H1 (cell line): Measurements from ENCODE around the gene ZSCAN1. TPM values are rescaled to one million over a fixed set of nuclear protein-coding genes. Genes with fewer than 3 reads are reported as not detected.

Source experiments
- CTCF ChIA-PET: fragments of 300-600 bp; sonication (Branson Sonifier 250); formaldehyde crosslinking; loops from one replicate; lab custom pipeline; 2021; ENCODE audit not compliant: partially characterized antibody; lab: Charles Lee
- POLR2A ChIA-PET: fragments of 300-600 bp; sonication (Branson Sonifier 250); formaldehyde crosslinking; loops from one replicate; lab custom pipeline; 2021; ENCODE audit warnings: inconsistent platforms; ENCODE audit not compliant: partially characterized antibody; lab: Charles Lee
- DNase-seq, 2 experiments: peaks; one replicate each; pipeline versions ENCODE4 v3.0.0 to v3.0.0-alpha.2; 2010 to 2022; ENCODE audit warnings: low spot score in 2 of 2, low read depth in 1 of 2, mixed read lengths in 1 of 2
- FAIRE-seq: peaks from 2 replicates; lab custom pipeline; 2011; peaks lifted over from hg19 to GRCh38; lab: Jason Lieb, UNC
- H2AFZ ChIP-seq: 2 replicates; pipeline ENCODE4 v1.8.1; 2012; ENCODE audit warnings: low read length, inconsistent platforms
- H2AK5ac ChIP-seq: 2 replicates; pipeline ENCODE4 v1.6.1; 2013; ENCODE audit warnings: low read depth, low read length
- H2BK120ac ChIP-seq: replicated peaks from 2 replicates; pipeline ENCODE3; 2013; ENCODE audit warnings: low read depth, low read length, inconsistent platforms
- H2BK12ac ChIP-seq: 2 replicates; pipeline ENCODE4 v1.6.1; 2013; ENCODE audit warnings: low read depth, low read length
- H2BK15ac ChIP-seq: 2 replicates; pipeline ENCODE4 v1.6.1; 2013; ENCODE audit warnings: low read length
- H2BK20ac ChIP-seq: 2 replicates; pipeline ENCODE4 v1.6.1; 2013; ENCODE audit warnings: low read length
- H2BK5ac ChIP-seq: 2 replicates; pipeline ENCODE4 v1.6.1; 2013; ENCODE audit warnings: low read depth, low read length
- H3K14ac ChIP-seq: 2 replicates; pipeline ENCODE4 v1.6.1; 2013; ENCODE audit warnings: inconsistent platforms; ENCODE audit not compliant: insufficient read length
- H3K18ac ChIP-seq: 2 replicates; pipeline ENCODE4 v1.6.1; 2013; ENCODE audit warnings: low read length; ENCODE audit errors: extremely low read depth
- H3K23ac ChIP-seq: 2 replicates; pipeline ENCODE4 v1.6.1; 2013; ENCODE audit warnings: inconsistent platforms; ENCODE audit not compliant: insufficient read length
- H3K23me2 ChIP-seq: 2 replicates; pipeline ENCODE4 v1.6.1; 2013; ENCODE audit warnings: low read depth, low read length
- H3K27ac ChIP-seq: 2 replicates; pipeline ENCODE4 v1.6.1; 2011; ENCODE audit warnings: low read depth, low read length, inconsistent platforms
- H3K27me3 ChIP-seq, 4 experiments: replicated peaks in 1 of 4; 1 replicate in 1 of 4; 2 replicates in 3 of 4; pipeline versions ENCODE4 v1.6.1 to v1.8.1; 2011 to 2013; ENCODE audit warnings: low read length in 3 of 4, mild to moderate bottlenecking in 3 of 4, inconsistent platforms in 2 of 4, mixed read lengths in 2 of 4, moderate library complexity in 1 of 4; ENCODE audit not compliant: control insufficient read depth in 3 of 4, insufficient read depth in 3 of 4; ENCODE audit errors: extremely low read depth in 1 of 4
- H3K36me3 ChIP-seq, 4 experiments: 2 replicates each; pipeline versions ENCODE4 v1.6.1 to v1.8.1; 2011 to 2013; ENCODE audit warnings: mild to moderate bottlenecking in 4 of 4, low read length in 3 of 4, moderate library complexity in 2 of 4, control low read depth in 1 of 4, inconsistent platforms in 1 of 4; ENCODE audit not compliant: insufficient read depth in 4 of 4, control insufficient read depth in 2 of 4
- H3K4ac ChIP-seq: replicated peaks from 2 replicates; pipeline ENCODE3; 2013; ENCODE audit warnings: low read length, low read depth, mixed read lengths, inconsistent platforms; ENCODE audit not compliant: insufficient read length
- H3K4me1 ChIP-seq, 4 experiments: replicated peaks in 1 of 4; 1 replicate in 1 of 4; 2 replicates in 3 of 4; pipeline versions ENCODE4 v1.6.1 to v1.8.1; 2011 to 2013; ENCODE audit warnings: low read length in 3 of 4, inconsistent platforms in 2 of 4, mixed read lengths in 1 of 4; ENCODE audit not compliant: insufficient read depth in 4 of 4, control insufficient read depth in 3 of 4
- H3K4me2 ChIP-seq, 2 experiments: 2 replicates each; pipeline versions ENCODE4 v1.6.1 to v1.8.1; 2011 to 2013; ENCODE audit warnings: low read depth in 2 of 2, low read length in 2 of 2, control low read depth in 1 of 2, inconsistent platforms in 1 of 2, mild to moderate bottlenecking in 1 of 2; ENCODE audit not compliant: insufficient read depth in 1 of 2
- H3K4me3 ChIP-seq, 4 experiments: fragments of 200-600, 300-600 bp in 1 of 4; sonication (generic), shearing (Covaris generic), sonication (Bioruptor Twin) in 1 of 4; 2 replicates each; pipeline versions ENCODE4 v1.5.1 to v1.8.1; 2011 to 2016; ENCODE audit warnings: low read length in 4 of 4, low read depth in 3 of 4, control low read depth in 2 of 4, inconsistent platforms in 2 of 4, mild to moderate bottlenecking in 2 of 4, mixed read lengths in 1 of 4, moderate library complexity in 1 of 4; ENCODE audit not compliant: insufficient read depth in 2 of 4; ENCODE audit errors: extremely low read depth in 1 of 4
- H3K56ac ChIP-seq: replicated peaks from 2 replicates; pipeline ENCODE3; 2013; ENCODE audit warnings: low read depth, mild to moderate bottlenecking, mixed read lengths, low read length, inconsistent platforms; ENCODE audit not compliant: insufficient read length
- H3K79me1 ChIP-seq: 2 replicates; pipeline ENCODE4 v1.6.1; 2013; ENCODE audit warnings: low read depth, low read length, control low read depth
- H3K79me2 ChIP-seq, 2 experiments: 2 replicates each; pipeline versions ENCODE4 v1.6.1 to v1.8.1; 2012 to 2013; ENCODE audit warnings: low read length in 2 of 2, mild to moderate bottlenecking in 2 of 2, inconsistent platforms in 1 of 2; ENCODE audit not compliant: insufficient read depth in 2 of 2, control insufficient read depth in 1 of 2
- H3K9ac ChIP-seq, 4 experiments: replicated peaks in 1 of 4; 1 replicate in 1 of 4; 2 replicates in 3 of 4; pipeline versions ENCODE4 v1.6.1 to v1.8.1; 2011 to 2013; ENCODE audit warnings: low read depth in 3 of 4, low read length in 3 of 4, control low read depth in 2 of 4, mild to moderate bottlenecking in 2 of 4, moderate library complexity in 2 of 4, inconsistent platforms in 1 of 4; ENCODE audit errors: extremely low read depth in 1 of 4
- H3K9me3 ChIP-seq, 2 experiments: 2 replicates each; pipeline versions ENCODE4 v1.6.1 to v1.8.1; 2012 to 2013; ENCODE audit warnings: mild to moderate bottlenecking in 2 of 2, moderate library complexity in 2 of 2, control low read depth in 1 of 2, inconsistent platforms in 1 of 2, low read depth in 1 of 2, low read length in 1 of 2, mixed read lengths in 1 of 2; ENCODE audit not compliant: insufficient read depth in 2 of 2
- H4K20me1 ChIP-seq, 2 experiments: replicated peaks in 1 of 2; 2 replicates each; pipeline versions ENCODE3 to v1.8.1; 2011 to 2013; ENCODE audit warnings: inconsistent platforms in 2 of 2, low read length in 2 of 2, mild to moderate bottlenecking in 1 of 2; ENCODE audit not compliant: insufficient read depth in 2 of 2, control insufficient read depth in 1 of 2
- H4K5ac ChIP-seq: 2 replicates; pipeline ENCODE4 v1.6.1; 2013; ENCODE audit warnings: low read length, low read depth, mixed read lengths, inconsistent platforms; ENCODE audit not compliant: insufficient read length
- H4K8ac ChIP-seq: 2 replicates; pipeline ENCODE4 v1.8.0; 2013; ENCODE audit warnings: mild to moderate bottlenecking, moderate library complexity, low read length, inconsistent platforms; ENCODE audit not compliant: insufficient read depth; ENCODE audit errors: extremely low read depth
- H4K91ac ChIP-seq: replicated peaks from 2 replicates; pipeline ENCODE3; 2013; ENCODE audit warnings: low read length, mixed read lengths, inconsistent platforms; ENCODE audit not compliant: insufficient read length
- WGBS, 2 experiments: shearing (Covaris generic) in 1 of 2; methylation state at CpG; one replicate each; pipeline versions ENCODE4 v1.1.6 to v1.1.7; 2013 to 2015; ENCODE audit warnings: low lambda C conversion rate in 2 of 2, mixed read lengths in 2 of 2, inconsistent platforms in 1 of 2, low coverage in 1 of 2, missing lambda C conversion rate in 1 of 2; ENCODE audit not compliant: insufficient replicate concordance in 2 of 2, insufficient coverage in 1 of 2, insufficient read length in 1 of 2; ENCODE audit errors: extremely low coverage in 1 of 2, missing lambda C conversion rate in 1 of 2; 5-methylcytosine and 5-hydroxymethylcytosine counted together
- polyA plus RNA-seq, 7 experiments: library from polyadenylated mRNA; depleted of rRNA in 3 of 7; stranded (reverse) in 5 of 7; unstranded in 2 of 7; fragments of >200 nt in 5 of 7; fragments of 200-250 nt in 2 of 7; gene quantifications; 1 replicate in 5 of 7; 2 replicates in 1 of 7; 4 replicates in 1 of 7; pipeline versions ENCODE4 v1.2.1 to v1.2.3, GENCODE V29; 2011 to 2013; ENCODE audit warnings: missing spikeins in 2 of 7, mixed read lengths in 2 of 7
- total RNA-seq: library from RNA; stranded (reverse); fragmentation: NEBNext Ultra II Directional; extraction: Animal tissue kit (Norgen Biotek cat#: 25700); gene quantifications from 2 replicates; pipeline ENCODE4 v1.2.1, GENCODE V29; 2021

Gene ZSCAN1
- total and polyA plus RNA-seq, 2 of the 8 experiments (the other 6 are each of a cell fraction or from before 2014, with no cell fraction given): 1.2 to 4.3 TPM

GRCh38 chr19:58020129-58020528, 13.7 kb upstream of the ZSCAN1 start:
- H2BK12ac ChIP-seq: no peak overlapping the region
- no peak overlapping the region for H4K91ac ChIP-seq
- H3K27ac ChIP-seq: no peak overlapping the region
- H3K4me1 ChIP-seq: no peaks in the 10 kb centered on the region
- no peak overlapping the region for H2AK5ac ChIP-seq
- H3K14ac ChIP-seq: no peak overlapping the region
- H3K36me3 ChIP-seq: no peaks in the 10 kb centered on the region
- H3K79me2 ChIP-seq: no peaks in the 10 kb centered on the region
- no peak overlapping the region for H2BK20ac ChIP-seq
- no peaks in the 10 kb centered on the region for H3K23me2 ChIP-seq
- H2BK15ac ChIP-seq: no peak overlapping the region
- H4K8ac ChIP-seq: no peak overlapping the region
- H3K27me3 ChIP-seq: no peaks in the 10 kb centered on the region; a peak in 3 of 7 replicates
- ChIA-PET POLR2A (interaction anchor here (1.0 to 3.4 kb wide), 3 partner anchors 17 to 39 kb away, joined by 5 to 18 read pairs (median 5); partner anchors contain the start of genes ZNF135 and ZNF606), CTCF (interaction anchor here (1.0 to 2.6 kb wide), 5 partner anchors 9 to 136 kb away, joined by 3 to 8 read pairs (median 4); no protein-coding TSS in a partner anchor)
- DNase-seq: no peak
- H4K20me1 ChIP-seq: no peaks in the 10 kb centered on the region
- H4K5ac ChIP-seq: no peak overlapping the region
- H3K18ac ChIP-seq: no peak overlapping the region
- H2BK5ac ChIP-seq: no peak overlapping the region
- no peak overlapping the region for H3K9ac ChIP-seq
- H3K56ac ChIP-seq: no peak overlapping the region
- H3K4ac ChIP-seq: no peak overlapping the region
- no peak overlapping the region for H3K4me3 ChIP-seq
- no peaks in the 10 kb centered on the region for H3K79me1 ChIP-seq
- H3K4me2 ChIP-seq: no peak overlapping the region
- no peak overlapping the region for H2AFZ ChIP-seq
- no peak overlapping the region for H3K23ac ChIP-seq
- peaks cover 13 to 30% of the 10 kb centered on the region in 2 experiments; a peak in 3 of 4 replicates for H3K9me3 ChIP-seq
- 78% methylated on average over 7 of the region's 7 CpGs; no CpG with 5 or more reads in 1 of the 2 experiments for WGBS, 2 experiments
- no peak for FAIRE-seq
- no peak overlapping the region for H2BK120ac ChIP-seq
